BE2C (cell line): ENCODE data around the gene NOTCH4.

ENCODE experiments used
- DNase-seq: peaks from one replicate; pipeline ENCODE4 v3.0.0-alpha.2; 2020
- H3K27me3 ChIP-seq: fragments of 250-450 bp; sonication (Bioruptor Pico); 2 replicates; pipeline ENCODE4 v1.5.1; 2020; ENCODE audit warnings: mild to moderate bottlenecking
- H3K36me3 ChIP-seq: fragments of 250-450 bp; sonication (Bioruptor Pico); 2 replicates; pipeline ENCODE4 v1.5.1; 2020; ENCODE audit warnings: mild to moderate bottlenecking
- H3K4me1 ChIP-seq: fragments of 250-450 bp; sonication (Bioruptor Pico); 2 replicates; pipeline ENCODE4 v1.5.1; 2020
- H3K4me3 ChIP-seq: 2 replicates; pipeline ENCODE4 v1.5.1; 2011; ENCODE audit warnings: low read depth, low read length
- H3K9me3 ChIP-seq: fragments of 250-450 bp; sonication (Bioruptor Pico); 2 replicates; pipeline ENCODE4 v1.5.1; 2020
- CTCF ChIP-seq: IDR thresholded peaks from 2 replicates; pipeline ENCODE4 v1.5.1; 2012; ENCODE audit warnings: mild to moderate bottlenecking, low read depth, low read length

NOTCH4 gene

GRCh38 chr6:32158052-32158451 lies 65.8 kb downstream of the NOTCH4 start:
- peaks cover 33% of the 10 kb centered on the region for H3K36me3 ChIP-seq
- H3K4me3 ChIP-seq = no peak overlapping the region
- TF ChIP-seq CTCF = no peak
- no peak for DNase-seq
- H3K9me3 ChIP-seq = no peaks in the 10 kb centered on the region
- H3K4me1 ChIP-seq = 0 out of 2 replicates have a peak, but pooled peaks cover 3% of the 10 kb centered on the region
- no peaks in the 10 kb centered on the region for H3K27me3 ChIP-seq

- no peak for DNase-seq
- no peaks in the 10 kb centered on the region for H3K9me3 ChIP-seq
- H3K4me1 ChIP-seq = peaks cover 7% of the 10 kb centered on the region
Observed at GRCh38 chr6:32156891-32157290, 67.0 kb downstream of the NOTCH4 start.

GRCh38 chr6:32154514-32155161 lies 69.2 kb downstream of the NOTCH4 start:
- Histone ChIP-seq H3K4me3 (peak overlapping the region; percentile 96), H3K27me3 (no peaks in the 10 kb centered on the region), H3K36me3 (peaks cover 33% of the 10 kb centered on the region), H3K4me1 (peaks cover 7% of the 10 kb centered on the region), H3K9me3 (no peaks in the 10 kb centered on the region)
- TF ChIP-seq CTCF = peak; percentile 68
- DNase-seq = peak; percentile 82

More at GRCh38 chr6:32156891-32157290, 67.0 kb downstream of the NOTCH4 start:
- Histone ChIP-seq H3K36me3 (peaks cover 33% of the 10 kb centered on the region), H3K4me3 (no peak overlapping the region), H3K27me3 (no peaks in the 10 kb centered on the region)
- TF ChIP-seq CTCF = no peak

- DNase-seq = peak; percentile 95
- Histone ChIP-seq H3K4me3 (peak within 1 kb of the TSS; percentile 96), H3K9me3 (no peaks in the 10 kb centered on the region), H3K4me1 (peaks cover 7% of the 10 kb centered on the region), H3K36me3 (peaks cover 31% of the 10 kb centered on the region), H3K27me3 (no peaks in the 10 kb centered on the region)
- peak; percentile 30; the same call in 1 of the 2 replicates for TF ChIP-seq CTCF
Observed at GRCh38 chr6:32153564-32154513, 70.0 kb downstream of the NOTCH4 start, which contains the start of gene PPT2. PPT2 (plus strand) TSS chr6:32154141; CDS start chr6:32154595, 454 bp downstream.

- Histone ChIP-seq H3K9me3 (no peaks in the 10 kb centered on the region), H3K36me3 (peaks cover 23% of the 10 kb centered on the region), H3K4me1 (peaks cover 7% of the 10 kb centered on the region), H3K4me3 (peak overlapping the region; percentile 96), H3K27me3 (no peaks in the 10 kb centered on the region)
- no peak for TF ChIP-seq CTCF
- DNase-seq = peak; percentile 69
Observed at GRCh38 chr6:32152769-32153563, 70.9 kb downstream of the NOTCH4 start.
